ENCODE measurements around the gene PLEKHG1.

The PLEKHG1 gene

DNA sequence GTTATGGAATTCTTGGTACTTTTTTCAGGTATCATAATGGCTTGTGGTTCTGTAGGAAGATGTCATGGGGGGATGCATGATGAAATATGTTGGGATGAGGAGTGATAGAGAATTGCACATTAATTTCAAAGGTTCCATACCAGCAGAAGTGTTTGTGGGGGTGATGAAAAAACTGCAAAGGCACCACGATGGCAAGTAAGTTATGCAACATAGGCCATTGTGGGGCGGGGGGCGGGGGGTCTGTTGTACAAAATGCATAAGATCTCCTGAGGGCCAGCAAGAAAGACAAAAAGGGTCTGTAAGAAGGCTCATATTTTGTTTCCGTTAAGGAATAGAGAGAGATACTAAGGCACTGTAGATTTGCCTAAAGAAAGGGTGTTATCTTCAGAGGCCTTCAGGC is 26.2 kb downstream of the PLEKHG1 start:
- DNase-seq (ENCODE audit: low spot score), result no peak
- TF ChIP-seq, protein P1, sequence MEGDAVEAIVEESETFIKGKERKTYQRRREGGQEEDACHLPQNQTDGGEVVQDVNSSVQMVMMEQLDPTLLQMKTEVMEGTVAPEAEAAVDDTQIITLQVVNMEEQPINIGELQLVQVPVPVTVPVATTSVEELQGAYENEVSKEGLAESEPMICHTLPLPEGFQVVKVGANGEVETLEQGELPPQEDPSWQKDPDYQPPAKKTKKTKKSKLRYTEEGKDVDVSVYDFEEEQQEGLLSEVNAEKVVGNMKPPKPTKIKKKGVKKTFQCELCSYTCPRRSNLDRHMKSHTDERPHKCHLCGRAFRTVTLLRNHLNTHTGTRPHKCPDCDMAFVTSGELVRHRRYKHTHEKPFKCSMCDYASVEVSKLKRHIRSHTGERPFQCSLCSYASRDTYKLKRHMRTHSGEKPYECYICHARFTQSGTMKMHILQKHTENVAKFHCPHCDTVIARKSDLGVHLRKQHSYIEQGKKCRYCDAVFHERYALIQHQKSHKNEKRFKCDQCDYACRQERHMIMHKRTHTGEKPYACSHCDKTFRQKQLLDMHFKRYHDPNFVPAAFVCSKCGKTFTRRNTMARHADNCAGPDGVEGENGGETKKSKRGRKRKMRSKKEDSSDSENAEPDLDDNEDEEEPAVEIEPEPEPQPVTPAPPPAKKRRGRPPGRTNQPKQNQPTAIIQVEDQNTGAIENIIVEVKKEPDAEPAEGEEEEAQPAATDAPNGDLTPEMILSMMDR (IDR thresholded peaks at IDR 0.05; ENCODE audit: extremely low read depth, missing control alignments), result no peak

DNA sequence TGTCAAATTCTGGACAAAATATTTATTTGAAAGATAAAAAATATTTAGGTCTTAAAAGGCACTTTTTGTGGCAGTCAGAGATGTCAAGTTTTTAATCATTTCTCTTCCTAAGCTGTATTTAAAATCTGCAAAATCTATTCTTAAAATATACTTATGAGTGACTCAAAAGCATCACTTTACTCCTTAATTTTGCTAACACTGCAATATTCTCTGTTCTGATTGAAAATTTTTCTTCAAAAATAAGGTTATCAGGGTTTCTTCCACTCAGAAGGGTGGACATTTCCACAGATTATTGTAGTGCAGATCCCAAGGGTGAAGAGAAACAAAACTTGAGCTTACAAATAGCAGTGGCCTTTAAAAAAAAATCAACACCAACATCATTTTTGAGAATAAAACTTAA is 27.5 kb downstream of the PLEKHG1 start:
- DNase-seq (ENCODE audit: low spot score), result no peak
- TF ChIP-seq, protein P1 (IDR thresholded peaks at IDR 0.05; ENCODE audit: extremely low read depth, missing control alignments), result no peak

DNA sequence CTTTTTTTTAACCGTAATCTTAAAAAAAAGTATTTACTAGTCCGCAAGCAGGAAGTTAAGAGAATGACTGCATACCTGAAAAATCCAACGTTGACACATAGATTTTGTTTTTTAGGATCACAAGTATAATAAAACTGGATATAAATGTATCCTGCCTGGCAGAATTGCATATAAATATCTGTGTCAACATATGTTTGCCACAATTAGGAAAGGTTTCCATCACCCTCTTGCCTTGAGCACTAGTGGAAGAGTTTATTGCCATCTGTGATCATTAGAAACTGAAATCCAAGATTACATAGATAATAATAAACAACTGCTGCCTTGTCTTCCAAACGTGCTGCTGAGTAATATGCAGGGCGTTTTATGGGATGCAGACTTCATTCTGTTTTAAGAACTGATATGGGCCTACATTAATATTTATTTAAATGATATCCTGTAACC is 27.9 kb downstream of the PLEKHG1 start:
- TF ChIP-seq, protein P1 (IDR thresholded peaks at IDR 0.05; ENCODE audit: extremely low read depth, missing control alignments), result no peak
- no peak for DNase-seq (ENCODE audit: low spot score)

DNA sequence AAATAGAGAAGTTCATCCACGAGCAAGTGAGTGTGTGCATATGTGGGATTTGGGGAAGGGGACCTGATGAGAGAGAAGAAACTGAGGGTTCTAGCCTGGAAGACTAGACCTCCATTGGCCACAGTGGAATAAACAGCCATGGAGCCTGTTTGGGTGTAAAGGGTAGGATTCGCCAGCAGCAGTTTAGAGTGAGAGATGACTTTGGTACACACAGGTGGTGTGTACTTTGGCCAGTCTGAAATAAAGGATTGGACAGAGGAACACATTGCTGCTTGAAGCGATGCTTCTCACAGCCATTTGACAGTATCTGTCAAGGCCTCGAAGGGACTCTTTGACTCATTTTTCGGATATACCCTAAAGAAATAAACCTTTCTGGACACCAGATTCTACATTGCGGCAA is 29.2 kb downstream of the PLEKHG1 start:
- DNase-seq (ENCODE audit: low spot score), result no peak
- TF ChIP-seq, protein P1 (IDR thresholded peaks at IDR 0.05; ENCODE audit: extremely low read depth, missing control alignments), result no peak

DNA sequence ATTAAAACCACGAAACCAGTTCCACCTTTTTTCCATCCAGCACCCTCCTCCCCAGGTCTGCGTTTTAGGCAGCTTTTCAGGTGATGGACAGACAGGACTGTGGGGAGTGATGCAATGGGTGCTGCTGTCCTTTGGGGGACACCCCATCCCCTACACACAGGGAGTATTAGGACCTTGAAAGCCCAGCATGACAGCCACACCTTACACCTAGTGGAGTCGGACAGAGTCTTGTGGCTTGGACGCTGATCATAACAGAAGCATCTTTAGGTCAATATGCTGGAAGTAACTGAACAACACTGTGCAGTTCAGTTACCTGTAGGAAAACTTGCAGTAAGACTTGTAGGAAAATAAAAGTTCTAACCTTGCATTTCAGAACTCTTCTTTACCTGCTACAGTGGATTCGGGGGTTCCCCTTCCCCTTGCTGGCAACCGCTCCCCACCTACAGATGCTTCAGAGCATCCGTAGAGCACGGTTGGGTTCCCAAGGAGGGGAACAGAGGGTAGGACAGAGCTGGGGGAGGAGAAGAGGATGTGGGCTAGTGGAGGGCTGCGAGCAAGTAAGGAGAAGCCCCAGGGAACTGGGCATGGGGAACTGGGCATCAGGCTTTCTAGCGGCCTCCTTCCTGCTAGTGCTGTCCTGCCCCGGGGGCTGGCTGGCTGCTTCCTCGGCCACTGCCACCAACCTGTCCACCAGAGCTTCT is 31.7 kb downstream of the PLEKHG1 start:
- DNase-seq (ENCODE audit: low spot score), result no peak

DNA sequence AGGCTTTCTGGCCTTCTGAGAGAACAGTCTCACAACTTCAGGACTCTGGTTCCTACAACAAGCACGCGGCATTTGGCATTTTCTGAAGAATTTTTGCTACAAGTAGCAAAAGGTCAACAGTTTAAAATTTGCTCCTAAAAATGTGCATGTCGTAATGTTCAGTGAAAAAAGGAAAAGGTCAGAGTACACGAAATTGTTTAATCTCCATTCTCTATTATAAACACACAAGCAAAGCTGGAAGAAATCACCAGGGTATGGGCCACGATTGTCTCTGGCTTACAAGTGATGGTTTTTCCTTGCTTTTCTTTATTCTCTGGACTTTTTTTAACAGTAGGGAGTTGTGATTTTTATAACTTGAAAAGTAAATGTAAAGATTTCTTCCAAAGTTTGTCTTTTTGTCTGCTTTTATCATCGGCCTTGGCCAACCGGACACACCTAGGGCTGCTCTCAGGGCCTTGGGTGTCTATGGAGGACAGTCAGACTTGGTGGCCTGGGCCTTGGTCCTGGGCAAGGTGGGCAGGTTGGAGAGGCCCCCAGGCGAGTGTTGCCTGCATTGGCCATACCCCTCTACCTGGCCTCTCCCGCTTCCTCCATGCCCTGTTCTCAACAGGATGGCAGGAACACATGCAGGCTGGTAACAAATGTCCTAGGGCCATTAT is 32.4 kb downstream of the PLEKHG1 start:
- DNase-seq (ENCODE audit: low spot score), result no peak

More for the DNA sequence above, 31.7 kb downstream of the PLEKHG1 start:
- TF ChIP-seq, protein P1 (IDR thresholded peaks at IDR 0.05; ENCODE audit: extremely low read depth, missing control alignments), result no peak

More for the DNA sequence above, 32.4 kb downstream of the PLEKHG1 start:
- TF ChIP-seq, protein P1 (IDR thresholded peaks at IDR 0.05; ENCODE audit: extremely low read depth, missing control alignments), result no peak

All from GM20000 (cell line).